Right renal cortex interstitium (tissue), 3 donors: ENCODE results near the gene KPNA2. TPM values are rescaled to one million over a fixed set of nuclear protein-coding genes. Genes with fewer than 3 reads are reported as not detected.
"Not testable (repeated sequence)": the region's sequence is repeated elsewhere in the genome, so short reads cannot be mapped to it uniquely, and the experiment has no call there.

Experiments
- DNase-seq, 3 donors: peaks; one replicate each; pipeline ENCODE4 v3.0.0-alpha.2; 2013; ENCODE audit warnings: low read depth in 3 of 3, low spot score in 2 of 3
- polyA plus RNA-seq, 3 donors: library from polyadenylated mRNA; unstranded; fragments of 120-200 nt; gene quantifications; one replicate each; pipeline ENCODE4 v1.2.1, GENCODE V29; 2013; ENCODE audit not compliant: insufficient read length in 3 of 3

Gene KPNA2
- polyA plus RNA-seq, 3 donors: 118 to 131 (median 123) TPM

DNA sequence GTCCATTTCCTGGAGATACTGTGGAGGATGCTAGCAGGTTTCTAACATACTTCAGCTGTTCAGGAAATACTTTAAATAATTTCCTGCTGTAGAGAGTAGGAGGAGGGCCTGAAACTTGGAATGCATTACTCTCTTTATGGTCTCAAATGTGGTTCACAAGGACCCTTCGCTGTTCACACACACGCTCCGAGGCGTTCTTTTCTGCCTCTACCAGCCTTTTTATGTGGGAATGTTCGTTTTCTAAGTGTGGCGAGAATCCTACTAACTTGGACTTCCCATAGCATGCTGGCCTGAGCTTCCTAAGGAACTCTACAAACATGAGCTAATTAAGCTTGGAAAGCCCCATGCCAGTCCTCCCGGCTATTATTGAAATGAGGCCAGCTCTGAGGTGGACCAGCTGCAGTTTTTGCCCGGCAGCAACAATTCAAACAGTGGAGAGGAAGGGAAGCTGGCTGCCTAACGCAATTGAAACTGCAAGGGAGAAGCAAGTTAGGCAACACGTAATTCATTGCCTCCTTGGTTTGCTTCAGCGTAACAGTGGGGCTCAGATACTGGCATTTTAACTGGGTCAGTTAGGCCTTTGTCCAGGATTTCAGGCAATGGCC is 18.9 kb downstream of the KPNA2 start:
- no peak for DNase-seq

DNA sequence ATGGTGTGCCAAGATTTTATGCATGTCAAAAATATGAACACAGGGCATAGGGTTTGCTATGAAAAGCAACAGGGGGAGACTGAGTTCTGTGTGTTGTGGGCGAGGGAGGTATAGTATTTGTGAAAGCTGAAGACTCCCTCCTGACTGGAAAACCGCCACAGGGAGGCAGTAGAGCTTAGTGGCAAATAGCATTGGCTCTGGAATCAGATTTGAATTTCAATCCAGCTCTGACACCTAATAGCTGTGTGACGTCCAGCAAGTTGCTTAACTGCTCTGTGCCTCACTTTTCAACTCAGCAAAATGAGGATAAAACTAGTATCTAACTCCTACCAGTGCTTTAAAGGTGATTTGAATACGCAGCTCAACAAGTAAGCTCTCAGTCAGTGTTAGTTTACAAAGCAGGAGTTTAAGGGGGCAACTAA is 22.0 kb downstream of the KPNA2 start:
- DNase-seq: no peak

DNA sequence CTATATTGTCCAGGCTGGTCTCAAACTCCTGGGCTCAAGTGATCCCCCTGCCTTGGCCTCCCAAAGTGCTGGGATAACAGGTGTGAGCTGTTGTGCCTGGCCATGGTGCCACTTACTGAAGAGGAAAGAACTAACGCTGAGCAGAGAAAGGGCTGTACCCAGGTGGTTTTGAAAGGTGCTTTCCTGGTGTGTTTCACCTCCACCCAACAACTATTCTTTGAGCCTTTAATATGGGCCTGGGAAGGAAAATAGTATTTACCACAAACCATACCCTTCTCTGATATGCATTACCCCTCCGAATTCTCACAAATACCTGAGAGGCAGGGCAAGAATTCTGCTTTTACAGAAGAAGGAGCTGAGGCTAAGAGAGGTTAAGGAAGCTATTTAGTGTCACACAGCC is 24.8 kb downstream of the KPNA2 start:
- DNase-seq: no peak

DNA sequence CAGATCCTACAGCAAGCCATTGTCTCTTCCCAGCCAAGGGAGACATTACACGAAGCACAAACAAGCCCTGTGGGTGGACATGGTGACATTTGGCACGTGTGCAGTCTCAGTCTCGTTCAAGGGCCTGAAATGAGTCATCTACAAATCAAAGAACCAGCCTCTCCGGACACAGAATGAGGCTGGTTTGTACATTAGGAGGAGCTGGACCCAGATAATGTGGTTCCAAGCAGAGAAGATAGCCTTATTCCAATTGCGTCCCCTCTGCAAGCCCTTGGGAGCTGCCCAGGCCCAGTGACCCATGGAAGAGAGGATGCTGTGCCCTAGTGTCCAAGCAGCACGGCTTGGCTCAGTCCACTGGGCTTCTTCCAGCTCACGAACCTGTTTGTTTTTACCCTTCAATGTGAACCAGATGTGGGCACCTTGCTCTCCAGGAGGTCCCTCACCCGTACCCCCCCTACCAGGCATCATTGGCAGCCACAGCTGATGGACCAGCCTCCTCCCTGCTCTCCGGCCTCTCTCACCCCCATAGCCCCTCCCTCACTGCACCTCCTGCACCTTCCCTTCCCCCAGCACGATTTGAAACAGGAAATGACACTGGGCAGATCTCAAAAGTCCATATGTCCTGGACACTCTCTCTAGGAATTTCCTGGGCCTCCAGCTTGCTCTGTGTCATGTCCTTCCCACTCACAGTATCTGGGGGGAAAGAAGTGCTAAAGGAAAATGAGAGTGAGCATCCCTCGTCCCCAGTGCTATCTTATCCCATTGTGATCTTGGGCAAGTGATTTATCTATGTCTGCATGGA is 26.2 kb downstream of the KPNA2 start:
- no peak for DNase-seq

DNA sequence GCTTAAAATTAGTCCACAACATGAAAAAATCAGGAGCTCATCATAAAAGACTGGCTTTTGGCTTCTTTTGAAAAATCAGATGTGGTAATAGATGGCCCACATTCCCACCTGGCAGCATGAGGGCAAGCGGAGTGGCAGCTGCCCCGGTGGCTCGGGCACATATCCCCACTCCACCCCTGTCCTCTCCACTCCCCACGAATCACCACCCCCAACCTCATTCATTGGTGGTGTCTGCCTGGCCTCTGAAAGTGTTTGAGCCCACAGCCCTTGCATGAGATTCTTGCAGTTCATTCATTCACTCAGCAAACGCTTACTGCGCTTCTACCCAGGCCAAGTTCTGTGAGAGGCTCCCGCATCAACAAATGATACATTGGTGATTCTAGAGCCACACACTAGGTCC is 29.8 kb downstream of the KPNA2 start:
- not testable (repeated sequence) for DNase-seq

DNA sequence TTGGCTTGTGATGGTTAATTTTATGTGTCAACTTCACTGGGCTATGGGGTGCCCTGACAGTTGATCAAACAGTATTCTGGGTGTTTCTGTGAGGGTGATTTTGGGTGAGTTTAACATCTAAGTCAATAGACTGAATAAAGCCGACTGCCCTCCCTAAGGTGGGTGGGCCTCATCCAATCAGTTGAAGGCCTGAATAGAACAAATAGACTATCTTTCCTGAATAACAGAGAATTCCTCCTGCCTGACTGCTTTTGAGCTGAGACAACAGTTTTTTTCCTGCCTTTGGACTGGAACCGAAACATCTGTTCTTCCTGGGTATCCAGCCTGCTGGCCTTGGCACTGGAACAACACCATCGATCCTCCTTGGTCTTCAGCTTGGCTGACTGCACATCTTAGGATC is 33.0 kb downstream of the KPNA2 start:
- not testable (repeated sequence) for DNase-seq

DNA sequence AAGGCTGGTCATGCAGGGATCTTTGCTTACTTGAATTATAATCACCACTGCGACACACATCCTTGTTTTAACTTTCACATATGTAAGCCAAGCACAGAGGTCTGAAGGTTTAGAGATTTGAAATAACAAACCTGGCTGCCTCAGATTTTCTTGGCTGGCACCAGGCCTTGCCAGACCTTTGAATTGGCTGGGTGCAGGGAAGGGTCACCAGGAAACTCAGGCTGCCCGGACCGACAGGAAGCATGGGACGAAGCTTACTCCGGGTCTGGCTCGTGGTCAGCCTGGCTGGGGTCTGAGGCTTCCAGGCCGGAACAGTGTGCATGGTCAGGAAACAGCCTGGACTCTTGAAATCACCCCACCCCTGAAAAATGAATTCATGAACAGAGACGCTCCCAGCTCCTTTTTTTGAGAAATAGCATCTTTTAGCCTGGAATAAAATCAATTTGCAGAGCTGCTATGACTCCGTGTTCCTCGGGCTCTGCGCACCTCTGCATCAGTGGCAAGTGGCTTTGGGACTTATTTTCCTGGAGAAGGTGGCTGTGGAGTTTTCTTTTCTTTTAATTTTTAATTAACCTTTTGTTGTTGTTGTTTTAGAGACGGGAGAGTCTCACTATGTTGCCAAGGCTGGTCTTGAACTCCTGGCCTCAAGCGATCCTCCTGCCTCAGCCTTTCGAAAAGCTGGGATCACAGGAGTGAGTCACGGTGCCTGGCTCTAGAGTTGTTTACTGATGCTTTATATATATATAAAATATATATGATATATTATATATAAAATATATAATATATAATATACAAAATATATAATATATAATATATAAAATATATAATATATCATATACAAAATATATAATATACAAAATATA is 35.3 kb downstream of the KPNA2 start:
- not testable (repeated sequence) for DNase-seq

DNA sequence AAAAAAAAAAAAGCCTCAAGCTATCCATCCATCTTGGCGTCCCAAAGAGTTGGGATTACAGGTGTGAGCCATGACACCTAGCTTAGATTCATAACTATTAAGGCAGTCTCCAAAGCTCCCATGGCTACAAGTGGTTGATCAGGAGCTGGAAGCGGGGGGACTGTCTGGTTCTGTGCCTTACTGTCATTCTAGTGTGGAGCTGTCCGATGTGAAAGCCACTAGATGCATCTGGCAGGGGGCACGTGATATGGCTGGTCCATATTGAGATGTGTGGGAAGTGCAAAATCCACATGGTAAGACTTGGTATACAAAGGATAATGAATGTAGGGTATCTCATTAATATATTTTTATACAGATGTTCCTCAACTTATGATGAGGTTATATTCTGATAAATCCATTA is 38.7 kb downstream of the KPNA2 start:
- DNase-seq: no peak

DNA sequence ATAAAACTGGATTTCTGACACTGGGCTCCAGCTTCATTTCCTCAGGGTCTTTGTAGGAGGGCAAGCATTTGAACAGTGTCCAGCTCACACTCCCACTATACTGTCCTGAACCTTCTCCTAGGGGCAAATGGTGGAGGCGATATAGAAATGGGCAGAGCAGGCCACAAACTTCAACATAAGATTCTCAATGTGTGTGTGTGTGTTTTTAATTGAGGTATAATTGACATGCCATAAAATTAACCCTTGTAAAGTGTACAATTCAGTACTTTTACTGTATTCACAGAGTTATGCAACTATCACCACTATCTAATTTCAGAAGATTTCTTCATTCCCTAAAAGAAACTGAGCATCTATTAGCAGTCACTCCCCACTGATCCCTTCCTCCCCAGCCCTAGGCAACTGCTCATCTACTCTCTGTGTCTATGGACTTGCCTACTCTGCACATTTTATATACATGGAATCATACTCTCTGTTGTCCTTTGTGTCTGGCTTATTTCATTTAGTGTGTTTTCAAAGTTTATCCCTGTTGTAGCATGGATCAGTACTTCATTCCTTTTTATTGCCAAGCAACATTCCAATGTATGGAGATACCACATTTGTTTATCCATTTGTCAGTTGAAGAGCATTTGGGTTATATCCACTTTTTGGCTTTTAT is 40.5 kb downstream of the KPNA2 start:
- not testable (repeated sequence) for DNase-seq

DNA sequence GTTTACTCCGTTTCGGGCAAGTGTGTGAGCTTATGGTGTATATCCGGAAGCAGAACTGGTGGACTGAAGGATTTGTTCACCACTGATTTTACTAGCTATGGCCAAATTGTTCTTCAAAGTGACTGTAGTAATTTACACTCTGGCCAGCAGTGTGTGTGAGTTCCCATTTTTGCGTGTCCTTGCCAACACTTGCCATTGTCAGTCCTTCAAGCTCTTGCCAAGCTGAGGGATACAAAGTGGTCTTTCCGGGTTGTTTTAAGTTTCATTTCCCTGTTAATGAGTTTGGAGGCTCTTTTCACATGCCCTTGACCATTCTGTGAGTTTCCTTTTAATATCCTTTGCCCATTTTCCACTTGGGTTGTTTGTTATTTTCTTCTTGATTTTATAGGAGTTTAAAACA is 42.0 kb downstream of the KPNA2 start:
- not testable (repeated sequence) for DNase-seq

DNA sequence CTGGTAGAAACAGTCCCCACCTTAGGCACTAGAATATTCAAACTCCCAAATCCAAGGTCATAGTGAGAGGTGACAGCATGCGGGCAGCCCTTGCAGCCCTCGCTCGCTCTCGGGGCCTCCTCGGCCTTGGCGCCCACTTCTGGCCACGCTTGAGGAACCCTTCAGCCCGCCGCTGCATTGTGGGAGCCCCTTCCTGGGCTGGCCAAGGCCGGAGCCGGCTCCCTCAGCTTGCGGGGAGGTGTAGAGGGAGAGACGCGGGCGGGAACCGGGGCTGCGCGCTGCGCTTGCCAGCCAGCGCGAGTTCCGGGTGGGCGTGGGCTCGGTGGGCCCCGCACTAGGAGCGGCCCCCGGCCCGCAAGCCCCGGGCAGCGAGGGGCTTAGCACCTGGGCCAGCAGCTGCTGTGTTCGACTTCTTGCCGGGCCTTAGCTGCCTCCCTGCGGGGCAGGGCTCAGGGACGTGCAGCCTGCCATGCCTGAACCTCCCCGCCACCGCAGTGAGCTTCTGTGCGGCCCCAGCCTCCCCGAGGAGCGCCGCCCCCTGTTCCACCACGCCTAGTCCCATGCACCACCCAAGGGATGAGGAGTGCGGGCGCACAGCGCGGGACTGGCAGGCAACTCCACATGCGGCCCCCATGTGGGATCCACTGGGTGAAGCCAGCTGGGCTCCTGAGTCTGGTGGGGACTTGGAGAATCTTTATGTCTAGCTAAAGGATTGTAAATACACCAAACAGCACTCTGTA is 45.0 kb downstream of the KPNA2 start:
- DNase-seq: no peak

DNA sequence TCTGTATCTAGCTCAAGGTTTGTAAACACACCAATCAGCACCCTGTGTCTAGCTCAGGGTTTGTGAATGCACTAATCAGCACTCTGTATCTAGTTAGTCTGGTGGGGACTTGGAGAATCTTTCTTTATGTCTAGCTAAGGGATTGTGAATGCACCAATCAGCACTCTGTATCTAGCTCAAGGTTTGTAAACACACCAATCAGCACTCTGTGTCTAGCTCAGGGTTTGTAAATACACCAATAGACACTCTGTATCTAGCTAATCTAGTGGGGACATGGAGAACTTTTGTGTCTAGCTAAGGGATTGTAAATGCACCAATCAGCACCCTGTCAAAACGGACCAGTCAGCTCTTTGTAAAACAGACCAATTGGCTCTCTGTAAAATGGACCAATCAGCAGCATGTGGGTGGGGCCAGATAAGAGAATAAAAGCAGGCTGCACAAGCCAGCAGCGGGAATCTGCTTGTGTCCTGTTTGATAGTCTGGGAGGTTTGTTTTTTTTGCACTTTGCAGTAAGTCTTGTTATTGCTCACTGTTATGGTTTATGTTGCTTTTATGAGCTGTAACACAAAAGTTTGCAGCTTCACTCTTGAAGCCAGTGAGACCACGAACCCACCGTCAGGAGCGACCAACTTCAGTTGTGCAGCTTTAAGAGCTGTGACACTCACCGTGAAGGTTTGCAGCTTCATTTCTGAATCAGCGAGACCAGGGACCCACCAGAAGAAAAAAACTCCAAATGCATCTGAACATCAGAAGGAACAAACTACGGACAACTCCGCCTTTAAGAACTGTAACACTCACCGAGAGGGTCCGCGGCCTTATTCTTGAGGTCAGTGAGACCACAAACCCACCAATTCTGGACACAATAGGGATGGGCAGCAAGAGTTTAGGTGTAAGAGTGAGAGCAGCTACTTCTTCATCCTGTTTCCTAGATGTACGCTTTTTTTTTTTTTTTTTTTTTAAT is 46.0 kb downstream of the KPNA2 start:
- DNase-seq: not testable (repeated sequence)

DNA sequence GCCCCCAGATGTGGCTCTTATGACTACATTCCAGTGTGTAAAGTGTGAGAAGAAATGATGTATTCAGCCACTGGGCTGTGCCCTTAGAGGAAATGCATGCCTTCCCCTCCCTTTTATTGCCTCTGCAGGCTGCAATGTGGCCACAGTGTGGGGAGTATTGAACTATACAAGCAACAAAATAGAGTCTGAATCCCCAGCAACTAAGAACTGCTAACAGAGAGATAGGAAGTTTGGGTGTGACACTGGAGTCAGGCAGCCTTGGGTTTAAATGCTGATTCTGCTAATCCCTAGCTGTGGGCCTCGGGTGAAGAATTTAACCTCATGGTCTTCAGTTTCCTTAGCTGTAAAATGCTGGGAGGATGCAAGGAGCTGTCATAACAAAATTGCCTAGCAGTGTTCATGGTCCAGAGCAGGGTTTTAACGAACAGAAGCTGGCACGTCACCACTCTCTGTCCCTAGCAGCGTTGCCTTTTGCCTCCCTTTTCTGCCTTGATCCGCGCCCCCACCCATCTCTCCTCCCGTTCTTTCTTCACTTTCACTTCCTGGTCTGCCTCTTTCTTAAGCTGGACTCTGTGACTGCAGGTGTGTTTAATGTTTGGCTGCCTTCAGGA is 50.3 kb downstream of the KPNA2 start:
- no peak for DNase-seq

DNA sequence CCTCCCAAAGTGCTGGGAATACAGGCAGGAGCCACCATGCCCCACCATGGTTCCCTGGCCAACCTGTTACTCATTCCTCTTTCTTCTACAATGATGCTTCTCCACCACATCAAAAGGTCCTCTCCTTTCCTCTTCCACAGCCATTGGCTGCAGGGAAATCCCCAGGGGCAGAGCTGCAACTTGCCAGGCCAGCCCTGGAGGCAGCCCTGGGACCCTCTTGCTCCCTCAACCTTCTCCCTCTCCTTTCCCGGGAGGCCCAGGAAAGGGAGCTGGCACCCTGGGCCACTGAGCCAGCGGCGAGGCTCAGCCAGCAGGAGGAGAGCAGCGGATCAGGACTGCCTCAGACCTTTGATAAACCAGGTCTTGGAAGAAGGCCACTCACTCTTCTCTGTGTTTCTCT is 51.1 kb downstream of the KPNA2 start:
- not testable (repeated sequence) for DNase-seq

DNA sequence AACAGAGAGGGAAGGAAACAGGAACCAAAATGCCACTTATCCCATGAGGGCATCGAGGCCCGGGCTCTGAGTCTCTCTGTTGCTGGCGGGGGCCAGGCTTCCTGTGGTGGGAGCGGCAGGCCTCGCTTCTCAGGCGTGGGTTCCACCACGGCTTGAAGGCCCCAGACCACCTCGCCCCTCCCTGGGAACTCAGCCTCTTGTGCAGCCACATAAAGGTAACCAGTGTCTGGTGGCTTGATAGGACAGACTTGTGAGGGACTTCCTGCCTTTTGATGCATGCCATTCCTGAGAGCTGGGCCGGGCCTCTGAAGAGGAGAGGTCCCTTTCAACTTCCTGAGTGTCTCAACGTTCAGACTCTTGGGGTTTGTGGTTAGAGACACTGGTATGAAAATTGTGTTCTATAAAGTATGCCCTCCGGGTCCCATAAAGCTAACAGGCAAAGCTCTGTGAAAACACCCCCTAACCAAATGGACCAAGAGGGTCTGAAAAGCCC is 51.6 kb downstream of the KPNA2 start:
- DNase-seq: not testable (repeated sequence)

DNA sequence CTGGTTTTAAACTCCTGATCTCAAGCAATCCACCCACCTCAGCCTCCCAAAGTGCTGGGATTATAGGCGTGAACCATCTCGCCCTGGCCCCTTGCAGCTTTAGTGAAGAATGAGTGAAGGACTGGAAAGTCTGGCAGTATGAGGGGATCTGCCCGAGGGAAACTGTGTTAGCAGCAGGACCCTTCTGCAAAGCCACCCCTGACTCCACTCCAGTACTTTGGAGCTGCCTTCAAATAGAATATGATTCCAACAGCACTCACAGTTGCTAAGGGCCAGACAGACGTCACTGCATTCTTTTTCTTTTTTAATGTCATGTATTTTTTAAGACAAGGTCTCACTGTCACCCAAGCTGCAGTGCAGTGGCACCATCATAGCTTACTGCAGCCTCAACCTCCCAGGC is 52.3 kb downstream of the KPNA2 start:
- DNase-seq: no peak

DNA sequence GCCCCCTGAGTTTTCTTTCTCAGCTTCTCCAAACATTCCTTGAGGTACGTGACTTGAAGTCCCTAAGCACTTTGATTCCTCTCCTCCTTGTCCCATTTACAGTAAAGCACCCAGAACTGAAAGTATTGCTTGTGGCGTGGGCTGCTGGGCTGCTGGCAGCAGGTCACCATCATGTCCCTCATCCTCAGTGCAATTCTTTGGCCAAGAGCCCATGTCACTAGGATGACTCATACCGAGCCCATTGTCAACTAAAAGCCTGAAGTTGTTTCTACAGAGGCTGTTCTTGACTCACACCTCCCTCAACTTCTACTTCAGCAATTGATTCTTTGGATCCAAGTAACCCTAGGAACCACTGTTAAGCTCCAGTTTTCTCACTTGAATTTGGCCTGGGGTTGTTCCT is 54.3 kb downstream of the KPNA2 start:
- DNase-seq: no peak

DNA sequence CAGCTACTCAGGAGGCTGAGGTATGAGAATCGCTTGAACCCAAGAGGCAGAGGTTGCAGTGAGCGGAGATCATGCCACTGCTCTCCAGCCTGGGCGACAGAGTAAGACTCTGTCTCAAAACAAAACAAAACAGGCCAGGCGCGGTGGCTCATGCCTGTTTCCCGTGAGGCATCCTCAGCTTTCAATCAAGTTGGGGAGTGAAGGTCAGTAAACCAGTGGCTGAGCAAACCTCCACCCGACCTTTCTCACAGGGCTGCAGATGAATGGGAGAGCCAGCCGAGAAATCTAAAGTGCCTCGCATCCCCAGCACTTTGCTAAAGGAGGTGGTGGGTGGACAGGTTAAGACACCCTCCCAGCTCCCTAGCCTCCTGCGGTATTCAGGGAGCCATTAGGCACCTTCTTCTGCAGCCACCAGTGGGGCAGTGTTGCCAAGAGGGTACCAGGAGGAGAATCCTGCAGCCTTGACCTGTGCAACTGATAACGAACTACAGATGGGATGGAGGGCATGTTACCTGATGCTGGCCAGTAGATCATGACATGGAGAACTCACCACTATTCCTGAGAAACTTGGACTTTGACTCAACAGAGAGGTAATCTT is 59.0 kb downstream of the KPNA2 start:
- DNase-seq: no peak
